Keratinocyte (primary cell): ENCODE results near the gene ARL5A.

ENCODE experiments used
- EZH2 ChIP-seq: IDR thresholded peaks from one replicate; pipeline ENCODE4 v1.6.1; 2012; ENCODE audit warnings: inconsistent platforms, mild to moderate bottlenecking, low read length, moderate library complexity
- TF ChIP-seq, protein P1 (sequence below), 3 experiments: IDR thresholded peaks in 1 of 3; conservative IDR thresholded peaks in 1 of 3; optimal IDR thresholded peaks in 1 of 3; 2 replicates in 2 of 3; 3 replicates in 1 of 3; pipeline versions ENCODE3 to v1.5.1; 2011; ENCODE audit warnings: low read length in 3 of 3, mild to moderate bottlenecking in 3 of 3, moderate library complexity in 2 of 3, control low read depth in 1 of 3, inconsistent platforms in 1 of 3; ENCODE audit not compliant: insufficient read depth in 2 of 3; ENCODE audit errors: extremely low read depth in 1 of 3

DNA sequence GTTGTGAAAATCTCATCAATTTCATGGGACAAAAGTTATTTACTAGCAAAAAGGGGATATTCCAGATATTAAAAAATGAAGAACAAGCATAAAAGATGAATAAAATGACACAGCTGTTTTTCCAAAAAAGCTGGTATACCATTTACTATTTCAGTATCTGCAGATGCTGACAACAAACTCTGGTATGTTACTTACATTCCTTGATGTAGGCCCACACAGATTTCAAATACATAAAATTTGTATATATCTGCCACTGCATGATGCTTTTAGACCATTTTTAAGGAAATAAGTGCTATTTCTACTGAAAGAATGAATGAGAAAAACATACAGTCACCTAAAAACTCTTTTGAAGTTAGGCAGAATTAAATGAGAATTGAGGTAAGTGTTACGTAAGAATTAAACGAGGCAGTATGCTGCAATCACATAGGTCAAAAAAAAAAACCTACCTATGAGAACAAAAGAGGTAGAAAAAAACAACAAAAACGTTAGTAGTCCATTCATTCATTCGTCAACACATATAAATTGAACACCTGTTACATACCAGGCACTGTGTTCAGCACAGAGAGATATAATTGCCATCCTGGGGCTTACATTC, 32.5 kb downstream of the ARL5A start:
- no peak for TF ChIP-seq EZH2
- TF ChIP-seq, protein P1, sequence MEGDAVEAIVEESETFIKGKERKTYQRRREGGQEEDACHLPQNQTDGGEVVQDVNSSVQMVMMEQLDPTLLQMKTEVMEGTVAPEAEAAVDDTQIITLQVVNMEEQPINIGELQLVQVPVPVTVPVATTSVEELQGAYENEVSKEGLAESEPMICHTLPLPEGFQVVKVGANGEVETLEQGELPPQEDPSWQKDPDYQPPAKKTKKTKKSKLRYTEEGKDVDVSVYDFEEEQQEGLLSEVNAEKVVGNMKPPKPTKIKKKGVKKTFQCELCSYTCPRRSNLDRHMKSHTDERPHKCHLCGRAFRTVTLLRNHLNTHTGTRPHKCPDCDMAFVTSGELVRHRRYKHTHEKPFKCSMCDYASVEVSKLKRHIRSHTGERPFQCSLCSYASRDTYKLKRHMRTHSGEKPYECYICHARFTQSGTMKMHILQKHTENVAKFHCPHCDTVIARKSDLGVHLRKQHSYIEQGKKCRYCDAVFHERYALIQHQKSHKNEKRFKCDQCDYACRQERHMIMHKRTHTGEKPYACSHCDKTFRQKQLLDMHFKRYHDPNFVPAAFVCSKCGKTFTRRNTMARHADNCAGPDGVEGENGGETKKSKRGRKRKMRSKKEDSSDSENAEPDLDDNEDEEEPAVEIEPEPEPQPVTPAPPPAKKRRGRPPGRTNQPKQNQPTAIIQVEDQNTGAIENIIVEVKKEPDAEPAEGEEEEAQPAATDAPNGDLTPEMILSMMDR (optimal IDR thresholded peaks at IDR 0.05 in 1 of 3, IDR thresholded peaks at IDR 0.05 in 1 of 3, conservative IDR thresholded peaks at IDR 0.05 in 1 of 3; ENCODE audit: extremely low read depth in 1 of 3, insufficient read depth in 2 of 3, low read length in 3 of 3): no peak
